ENCODE results near the gene PARVB. TPM values are rescaled to one million over a fixed set of nuclear protein-coding genes. Genes with fewer than 3 reads are reported as not detected.

The PARVB gene
- total RNA-seq, 4 donors from 2014 or later = 10.5 to 25.1 (median 14.6) TPM

DNA sequence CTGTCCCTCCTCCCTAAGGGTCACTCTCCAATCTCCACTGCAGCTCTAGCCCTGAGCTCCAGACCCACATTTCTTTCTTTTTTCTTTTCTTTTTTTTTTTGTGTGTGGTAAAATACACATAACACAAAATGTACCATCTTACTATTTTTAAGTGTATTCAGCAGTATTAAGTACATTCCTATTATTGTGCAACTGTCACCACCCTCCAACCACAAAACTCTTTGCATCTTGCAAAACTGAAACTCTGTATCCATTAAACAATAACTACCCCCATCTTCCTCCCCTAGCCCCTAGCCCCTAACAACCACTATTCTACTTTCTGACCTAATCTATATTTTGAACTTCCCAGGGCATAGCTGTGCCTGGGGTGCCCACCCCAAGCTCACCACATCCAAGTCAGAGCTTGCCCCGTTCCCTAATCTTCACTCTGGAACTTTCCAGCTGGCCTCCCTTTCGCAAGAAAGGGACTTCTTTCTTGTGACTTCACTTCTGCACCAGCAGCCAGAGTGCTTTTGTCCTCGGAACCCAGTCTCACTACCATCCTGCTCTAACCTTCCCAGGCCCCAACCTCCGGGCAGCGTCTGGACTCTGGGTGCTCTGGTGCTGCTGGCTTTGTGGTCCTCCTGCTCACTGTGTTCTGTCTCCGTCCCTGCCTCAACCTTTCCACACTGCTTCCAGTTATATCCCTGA, 187.3 kb downstream of the PARVB start:
- TF ChIP-seq CTCF (IDR thresholded peaks at IDR 0.05) (no peak), POLR2A (IDR thresholded peaks at IDR 0.05) (no peak)
- no peak overlapping the region for H3K4me3 ChIP-seq (ENCODE audit: low read depth, poor library complexity, severe bottlenecking)
- intact Hi-C loops (cut with DNase I; ENCODE audit: low total_unique reads) = no loop called here
- peak in 1 of 2 donors; percentile 88 for DNase-seq (ENCODE audit: low spot score in 2 of 2)
- WGBS, 2 donors = 56 to 60% methylated on average over 6 of the region's 6 CpGs

GRCh38 chr22:44211946-44212930, 188.1 kb downstream of the PARVB start:
- WGBS, 2 donors = 24% methylated on average over 12 of the region's 12 CpGs
- H3K4me3 ChIP-seq (ENCODE audit: low read depth, poor library complexity, severe bottlenecking) = no peak overlapping the region
- TF ChIP-seq POLR2A (IDR thresholded peaks at IDR 0.05) = no peak
- TF ChIP-seq CTCF (IDR thresholded peaks at IDR 0.05) = no peak
- peak in 1 of 2 donors; percentile 85 for DNase-seq (ENCODE audit: low spot score in 2 of 2)
- intact Hi-C loops (cut with DNase I; ENCODE audit: low total_unique reads) = no loop called here

- no peak for TF ChIP-seq CTCF (IDR thresholded peaks at IDR 0.05)
- no peak for TF ChIP-seq POLR2A (IDR thresholded peaks at IDR 0.05)
- no peak overlapping the region for H3K4me3 ChIP-seq (ENCODE audit: low read depth, poor library complexity, severe bottlenecking)
- intact Hi-C loops (cut with DNase I; ENCODE audit: low total_unique reads) = no loop called here
- WGBS, 2 donors = 100% methylated on average over 1 of the region's 1 CpG
- no peak for DNase-seq (ENCODE audit: low spot score in 2 of 2)
Observed at GRCh38 chr22:44212936-44213335, 188.8 kb downstream of the PARVB start.

GRCh38 chr22:44213489-44214043, 189.5 kb downstream of the PARVB start:
- WGBS, 2 donors = 86% methylated on average over 3 of the region's 3 CpGs
- intact Hi-C loops (cut with DNase I; ENCODE audit: low total_unique reads) = no loop called here
- TF ChIP-seq CTCF (IDR thresholded peaks at IDR 0.05) (no peak), POLR2A (IDR thresholded peaks at IDR 0.05) (no peak)

GRCh38 chr22:44214187-44214586, 190.1 kb downstream of the PARVB start:
- H3K4me3 ChIP-seq (ENCODE audit: low read depth, poor library complexity, severe bottlenecking) = no peak overlapping the region
- intact Hi-C loops (cut with DNase I; ENCODE audit: low total_unique reads) = no loop called here
- 93 to 94% methylated on average over 3 of the region's 3 CpGs for WGBS, 2 donors
- TF ChIP-seq CTCF (IDR thresholded peaks at IDR 0.05) = no peak
- TF ChIP-seq POLR2A (IDR thresholded peaks at IDR 0.05) = no peak
- DNase-seq (ENCODE audit: low spot score in 2 of 2) = no peak

More at GRCh38 chr22:44213489-44214043, 189.5 kb downstream of the PARVB start:
- DNase-seq (ENCODE audit: low spot score in 2 of 2) = no peak
- H3K4me3 ChIP-seq (ENCODE audit: low read depth, poor library complexity, severe bottlenecking) = no peak overlapping the region
